Fibroblast of peridontal ligament (primary cell): ENCODE data around the gene SPECC1L.
A peak's percentile ranks its signal among the peaks of the same experiment; 100 is the strongest.
"Not testable (repeated sequence)": the region's sequence is repeated elsewhere in the genome, so short reads cannot be mapped to it uniquely, and the experiment has no call there.

Experiments
- DNase-seq: peaks from one replicate; pipeline ENCODE4 v3.0.0-alpha.2; 2010; ENCODE audit errors: extremely low read depth

The SPECC1L gene

GRCh38 chr22:24270556-24271385 is at the start of gene SPECC1L:
Gene SPECC1L, plus strand, starts transcription at chr22:24270831. Its CDS starts 31,401 bp downstream, at chr22:24302232.
- peak; percentile 90 for DNase-seq

DNA sequence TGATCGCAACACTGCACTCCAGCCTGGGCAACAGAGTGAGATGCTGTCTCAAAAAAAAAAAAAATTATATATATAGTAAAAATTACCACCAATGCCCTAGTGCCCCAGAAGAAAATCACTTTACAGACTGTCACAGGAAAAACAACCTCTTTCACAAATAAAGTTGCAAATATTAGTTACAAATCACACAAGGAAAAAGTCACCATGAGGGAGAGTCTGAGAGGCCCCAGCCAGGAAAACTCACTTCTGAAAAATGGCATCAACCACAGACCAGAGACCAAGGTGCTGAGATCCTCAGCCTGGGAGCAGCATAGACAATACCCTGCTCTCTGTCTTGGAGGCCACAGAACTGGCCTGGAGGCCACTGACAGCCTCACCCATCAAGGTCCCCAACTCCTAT is 46.2 kb upstream of the SPECC1L start:
- DNase-seq: no peak

DNA sequence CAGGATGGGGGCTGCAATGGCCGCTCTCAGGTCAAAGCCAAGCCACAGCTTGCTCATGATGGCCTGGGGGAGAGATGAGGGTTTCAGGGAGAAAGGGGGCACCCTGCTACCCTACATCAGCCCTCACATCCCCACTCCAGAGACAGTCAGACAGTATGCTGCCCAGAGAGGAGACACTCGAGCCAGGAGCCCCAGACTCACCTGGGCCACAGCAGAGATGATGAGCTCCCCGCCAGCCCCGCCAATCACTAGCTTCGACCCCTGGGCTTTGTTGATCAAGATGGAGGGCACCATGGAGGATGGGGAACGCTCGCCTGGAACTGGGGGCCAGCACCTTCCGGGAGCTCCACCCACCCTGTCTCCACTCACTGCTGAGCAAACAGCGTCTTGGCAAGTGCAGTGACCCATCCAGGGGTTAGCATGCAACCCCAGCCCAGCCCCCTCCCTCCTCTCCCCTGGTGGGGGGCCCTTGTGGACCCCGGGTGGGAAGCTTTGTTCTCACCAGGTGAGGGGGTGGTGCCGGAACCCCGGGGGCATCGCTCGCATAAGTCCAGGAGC is 45.5 kb upstream of the SPECC1L start:
- no peak for DNase-seq

GRCh38 chr22:24225951-24226350 is 44.7 kb upstream of the SPECC1L start:
- DNase-seq: no peak

DNA sequence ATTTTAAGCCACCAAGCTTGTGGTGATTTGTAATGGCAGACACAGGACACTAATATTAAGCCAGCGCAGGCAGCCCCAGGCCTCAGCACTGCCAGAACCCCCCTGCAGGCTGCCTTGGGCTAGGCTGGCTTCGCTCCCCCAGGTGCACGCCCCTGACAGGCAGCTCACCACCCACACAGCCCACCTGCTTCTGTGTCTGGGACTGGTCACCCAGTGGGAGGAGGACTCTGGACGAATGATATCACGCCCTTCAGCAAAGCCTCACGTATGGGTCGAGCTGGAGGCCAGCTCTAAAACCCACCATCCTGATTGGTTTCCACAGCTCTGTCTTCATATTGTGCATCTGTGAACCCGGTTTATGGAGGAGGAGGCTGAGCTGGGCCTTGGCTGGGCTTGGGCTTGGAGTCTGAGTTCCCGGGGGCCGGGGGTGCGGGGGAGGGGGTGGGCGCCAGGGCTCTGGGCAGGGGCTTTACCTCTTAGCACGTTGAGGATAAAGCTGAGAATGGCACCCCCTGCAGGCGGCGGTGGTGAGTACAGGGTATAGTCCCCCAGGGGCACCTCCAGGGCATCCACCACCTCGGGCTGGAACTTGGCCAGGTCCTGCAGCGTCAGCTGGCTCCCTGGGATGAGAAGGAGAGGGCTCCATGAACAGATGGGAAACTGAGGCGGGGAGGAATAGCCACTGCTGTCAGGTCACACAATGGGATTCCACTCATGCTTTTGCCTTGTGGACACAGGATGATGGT is 39.5 kb upstream of the SPECC1L start:
- no peak for DNase-seq

GRCh38 chr22:24231706-24232105 is 38.9 kb upstream of the SPECC1L start:
- DNase-seq: no peak

- no peak for DNase-seq
Measured at GRCh38 chr22:24232124-24232523, 38.5 kb upstream of the SPECC1L start.

GRCh38 chr22:24232725-24233124 is 37.9 kb upstream of the SPECC1L start:
- DNase-seq: no peak

DNA sequence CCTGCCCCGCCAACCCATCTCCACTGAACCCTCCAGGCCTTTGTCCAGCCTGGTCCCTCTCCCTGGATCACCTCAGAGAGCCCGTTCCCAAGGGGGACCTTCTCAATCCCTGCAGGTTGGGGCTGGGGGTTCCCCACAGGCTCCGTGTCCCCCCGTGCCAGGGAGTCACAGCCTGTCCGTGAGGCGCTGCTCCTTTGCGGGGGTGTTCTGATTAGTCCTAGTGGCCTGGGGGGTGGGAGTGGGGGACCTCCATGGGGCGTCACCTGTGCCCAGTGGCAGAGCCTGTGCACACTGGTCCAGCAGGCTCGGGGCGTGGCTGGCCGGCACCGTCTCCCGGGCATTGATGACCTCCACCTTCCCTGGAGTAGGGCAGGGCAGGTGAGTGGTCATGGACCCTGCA is 37.4 kb upstream of the SPECC1L start:
- no peak for DNase-seq

DNA sequence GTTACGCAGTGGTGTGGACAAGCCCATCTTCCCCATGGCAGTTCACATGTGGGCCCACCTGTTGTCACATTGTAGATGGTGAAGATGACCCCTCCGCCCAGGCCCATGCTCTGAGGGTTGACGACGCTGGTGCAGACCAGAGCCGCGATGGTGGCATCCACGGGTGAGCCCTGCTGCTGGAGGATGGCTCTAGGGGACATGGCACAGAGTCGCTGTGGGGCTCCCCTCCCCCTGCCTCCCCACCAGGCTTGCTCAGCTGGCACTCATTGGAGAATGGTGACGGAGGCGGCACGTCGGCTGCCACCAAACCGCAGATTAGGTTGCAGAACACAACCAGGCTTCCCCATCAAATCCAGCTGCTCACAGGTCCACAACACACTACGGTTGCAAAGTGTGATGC is 36.8 kb upstream of the SPECC1L start:
- DNase-seq: no peak

DNA sequence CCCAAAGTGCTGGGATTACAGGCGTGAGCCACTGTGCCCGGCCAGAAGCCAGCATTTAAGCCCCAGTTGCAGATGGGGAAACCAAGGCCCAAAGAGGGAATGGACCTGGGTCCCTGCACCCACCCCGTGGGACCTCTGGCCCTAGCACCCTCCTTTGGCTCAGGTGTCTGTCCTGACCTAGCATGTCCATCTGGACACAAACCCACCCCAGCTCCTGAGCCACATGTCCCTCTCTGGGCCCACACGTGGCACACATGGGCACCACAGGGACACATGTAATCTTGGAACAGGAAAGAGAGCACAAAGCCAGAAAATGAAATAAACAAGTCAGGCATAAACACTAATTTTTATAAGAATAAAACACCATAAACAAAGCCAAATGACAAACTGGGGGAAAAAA is 35.3 kb upstream of the SPECC1L start:
- DNase-seq: no peak

GRCh38 chr22:24236656-24237055 is 34.0 kb upstream of the SPECC1L start:
- peak; percentile 69 for DNase-seq

DNA sequence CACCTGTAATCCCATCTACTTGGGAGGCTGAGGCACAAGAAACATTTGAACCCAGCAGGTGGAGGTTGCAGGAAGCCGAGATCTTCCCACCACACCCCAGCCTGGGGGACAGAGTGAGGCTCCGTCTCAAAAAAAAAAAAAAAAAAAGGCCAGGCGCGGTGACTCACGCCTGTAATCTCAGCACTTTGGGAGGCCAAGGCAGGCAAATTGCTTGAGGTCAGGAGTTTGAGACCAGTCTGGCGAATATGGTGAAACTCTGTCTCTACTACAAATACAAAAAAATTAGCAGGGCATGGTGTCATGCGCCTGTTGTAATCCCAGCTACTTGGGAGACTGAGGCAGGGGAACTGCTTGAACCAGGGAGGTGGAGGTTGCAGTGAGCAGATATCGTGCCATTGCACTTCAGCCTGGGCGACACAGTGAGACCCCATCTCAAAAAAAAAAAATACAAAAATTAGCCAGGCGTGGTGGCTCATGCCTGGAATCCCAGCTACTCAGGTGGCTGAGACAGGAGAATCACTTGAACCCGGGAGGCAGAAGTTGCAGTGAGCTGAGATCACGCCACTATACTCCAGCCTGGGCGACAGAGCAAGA is 32.4 kb upstream of the SPECC1L start:
- peak; percentile 19 for DNase-seq

- no peak for DNase-seq
Measured at GRCh38 chr22:24240381-24240780, 30.2 kb upstream of the SPECC1L start.

DNA sequence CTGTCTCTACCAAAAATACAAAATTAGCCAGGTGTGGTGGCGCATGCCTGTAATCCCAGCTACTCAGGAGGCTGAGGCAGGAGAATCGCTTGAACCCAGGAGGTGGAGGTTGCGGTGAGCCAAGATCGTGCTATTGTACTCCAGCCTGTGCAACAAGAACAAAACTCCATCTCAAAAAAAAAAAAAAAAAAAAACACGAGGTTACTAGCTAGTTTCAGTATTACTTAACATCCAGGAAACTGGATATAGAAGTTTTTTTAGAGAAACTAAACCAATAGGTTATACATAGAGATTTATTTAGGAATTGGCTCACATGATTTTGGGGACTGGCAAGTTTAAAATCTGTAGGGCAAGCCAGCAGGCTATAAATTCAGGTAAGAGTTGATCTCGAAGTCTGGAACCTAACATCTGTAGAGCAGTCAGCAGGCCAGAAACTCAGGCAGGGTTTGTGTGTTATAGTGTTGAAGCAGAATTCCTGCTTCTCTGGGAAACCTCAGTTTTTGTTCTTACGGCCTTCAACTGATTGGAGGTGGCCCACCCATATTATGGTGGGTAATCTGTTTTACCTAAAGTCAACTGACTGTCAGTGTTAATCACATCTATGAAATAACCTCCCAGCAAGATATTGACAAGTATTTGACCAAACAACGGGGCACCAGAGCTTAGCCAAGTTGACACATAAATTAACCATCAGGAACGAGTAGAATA is 29.5 kb upstream of the SPECC1L start:
- DNase-seq: not testable (repeated sequence)

DNA sequence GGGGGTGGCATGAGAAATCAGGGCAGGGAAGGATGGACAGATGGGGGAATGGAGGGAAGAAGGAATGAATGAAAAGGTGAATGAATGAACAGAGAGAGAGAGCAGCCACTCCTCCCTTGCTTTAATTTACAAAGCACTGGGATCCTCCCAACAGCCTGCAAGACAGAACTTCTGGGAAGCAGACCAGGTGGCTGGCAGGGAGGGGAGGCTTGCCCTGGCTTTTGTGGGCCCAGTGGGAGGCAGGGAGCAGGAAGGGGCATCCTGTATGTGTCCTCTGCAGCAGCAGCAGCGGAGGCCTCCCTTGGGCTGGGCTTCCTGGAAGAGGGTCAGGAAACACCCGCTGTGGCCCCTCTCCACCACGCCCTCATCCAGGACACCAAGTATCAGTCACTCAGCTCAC is 27.2 kb upstream of the SPECC1L start:
- DNase-seq: not testable (repeated sequence)

DNA sequence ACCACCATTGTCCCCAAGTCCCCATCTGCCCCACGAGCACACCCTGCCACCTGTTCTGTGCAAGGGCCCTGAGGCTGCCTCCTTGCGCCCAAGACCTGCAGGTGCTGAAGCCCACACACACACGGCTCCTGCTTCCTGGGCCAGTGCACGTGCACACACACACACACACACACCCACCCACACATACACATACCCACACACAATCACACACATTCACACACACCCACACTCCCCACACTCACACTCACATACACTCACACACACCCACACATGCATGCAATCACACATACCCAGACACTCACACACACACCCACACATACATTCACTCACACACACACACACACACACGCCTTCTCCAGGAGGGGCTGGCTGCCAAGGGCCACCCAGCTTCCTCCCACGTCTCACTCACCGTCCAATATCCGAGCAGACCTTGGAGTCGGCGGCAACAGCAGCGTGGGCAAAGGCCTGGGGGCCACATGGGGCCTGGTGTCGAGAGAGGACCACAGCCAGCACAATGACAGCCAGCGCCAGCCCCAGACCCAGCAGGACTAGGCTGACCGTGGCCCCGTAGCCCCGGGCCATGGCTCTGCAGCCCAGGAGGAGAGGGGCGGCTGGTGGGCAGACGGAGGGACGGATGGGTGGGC is 26.4 kb upstream of the SPECC1L start:
- peak; percentile 19 for DNase-seq

GRCh38 chr22:24245030-24245431 is 25.6 kb upstream of the SPECC1L start, which contains the start of gene GGT5:
Gene GGT5, minus strand, starts transcription at chr22:24245082. Its CDS starts 357 bp downstream, at chr22:24244725.
- peak; percentile 15 for DNase-seq

DNA sequence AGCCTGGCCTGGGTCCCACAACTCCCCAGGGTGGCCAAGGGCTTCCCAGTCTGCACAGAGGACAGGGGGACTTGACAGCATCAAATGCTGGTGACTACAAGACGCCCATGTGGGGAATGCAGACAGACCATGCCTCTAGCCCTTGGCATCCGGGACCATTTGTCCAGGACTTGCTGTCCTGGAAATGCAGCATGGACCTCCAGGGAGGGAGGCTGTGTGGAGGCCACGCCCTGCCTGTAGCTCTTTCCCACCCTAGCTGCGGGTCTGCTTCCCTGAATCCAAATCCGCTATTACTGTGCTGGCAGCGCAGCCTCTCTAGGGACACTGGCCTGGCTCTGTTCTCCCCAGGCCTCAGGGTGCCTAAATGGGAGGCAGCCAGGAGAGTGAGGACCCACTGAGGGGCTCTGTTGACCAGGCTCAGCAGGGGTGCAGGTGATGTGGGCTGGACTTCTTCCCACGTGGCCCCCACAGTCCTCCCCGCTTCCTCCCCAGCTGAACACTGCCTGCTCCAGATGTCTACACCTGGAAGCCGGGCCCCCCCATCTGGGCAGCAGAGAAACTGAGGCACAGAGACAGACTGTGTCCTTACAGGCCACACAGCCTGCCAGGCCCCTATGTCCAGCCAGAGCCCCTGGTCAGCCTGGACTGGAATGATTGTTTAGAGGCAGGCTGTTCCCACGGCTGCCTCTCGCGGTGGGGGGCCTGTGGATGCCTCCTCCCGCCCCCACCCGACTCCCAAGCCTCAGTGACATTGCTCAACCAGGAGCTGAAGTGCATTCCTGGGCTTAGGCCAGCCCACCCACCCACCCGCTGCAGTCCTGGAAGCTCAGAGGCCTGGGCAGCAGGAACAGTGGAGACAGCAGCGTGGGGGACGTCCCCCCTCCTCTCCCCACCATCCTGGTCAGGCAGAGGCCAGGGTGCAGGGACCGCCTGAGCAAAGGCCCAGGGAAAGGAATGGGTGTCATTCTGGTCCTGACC is 24.8 kb upstream of the SPECC1L start:
- DNase-seq: peak; percentile 50

- no peak for DNase-seq
Measured at GRCh38 chr22:24247011-24247507, 23.6 kb upstream of the SPECC1L start.
